OCI-LY3 (cell line): ENCODE data around the gene KCNH5.

Experiments
- H2AFZ ChIP-seq: fragments of 200-600, 300-600 bp; shearing (Covaris generic); 2 replicates; pipeline ENCODE4 v1.6.0; 2014; ENCODE audit warnings: antibody characterized with exemption, low read depth, low read length
- H3K27ac ChIP-seq: fragments of 200-600, 300-600 bp; sonication (generic); 2 replicates; pipeline ENCODE4 v1.5.1; 2014; ENCODE audit warnings: mild to moderate bottlenecking, low read length, moderate library complexity, mixed read lengths
- H3K27me3 ChIP-seq: fragments of 200-600, 300-600 bp; sonication (generic); 2 replicates; pipeline ENCODE4 v1.6.1; 2014; ENCODE audit warnings: low read depth, low read length, mixed read lengths
- H3K36me3 ChIP-seq: fragments of 200-600, 300-600 bp; sonication (generic); replicated peaks from 2 replicates; pipeline ENCODE3; 2014; ENCODE audit warnings: low read depth, low read length, mixed read lengths
- H3K4me1 ChIP-seq: fragments of 300-600, 200-600 bp; sonication (generic); 2 replicates; pipeline ENCODE4 v1.6.1; 2014; ENCODE audit warnings: low read length, mixed read lengths
- H3K4me2 ChIP-seq: fragments of 200-600, 300-600 bp; sonication (generic); 2 replicates; pipeline ENCODE4 v1.6.1; 2014; ENCODE audit warnings: low read length, mixed read lengths
- H3K4me3 ChIP-seq: fragments of 300-600, 200-600 bp; sonication (generic); 2 replicates; pipeline ENCODE4 v1.5.1; 2014; ENCODE audit warnings: antibody characterized with exemption, mild to moderate bottlenecking, low read length, moderate library complexity
- H3K79me2 ChIP-seq: fragments of 300-600, 200-600 bp; shearing (Covaris generic); 2 replicates; pipeline ENCODE4 v1.6.1; 2014; ENCODE audit warnings: mild to moderate bottlenecking, low read length, mixed read lengths
- H3K9ac ChIP-seq: fragments of 300-600, 200-600 bp; shearing (Covaris generic); 2 replicates; pipeline ENCODE4 v1.6.0; 2014; ENCODE audit warnings: mild to moderate bottlenecking, low read length, moderate library complexity
- H3K9me3 ChIP-seq: fragments of 200-600, 300-600 bp; shearing (Covaris generic); 2 replicates; pipeline ENCODE4 v1.6.1; 2014; ENCODE audit warnings: low read length, mixed read lengths; ENCODE audit not compliant: insufficient read depth
- H4K20me1 ChIP-seq: fragments of 200-600, 300-600 bp; sonication (generic); 2 replicates; pipeline ENCODE4 v1.6.1; 2016; ENCODE audit warnings: low read length, mixed read lengths; ENCODE audit not compliant: insufficient read depth
- CTCF ChIP-seq: fragments of 200-600, 300-600 bp; sonication (generic); IDR thresholded peaks from 2 replicates; pipeline ENCODE4 v1.5.1; 2014; ENCODE audit warnings: antibody characterized with exemption, low read length, low read depth
- EZH2phosphoT487 ChIP-seq: fragments of 200-600 bp; shearing (Covaris generic); IDR thresholded peaks from 2 replicates; pipeline ENCODE4 v1.6.1; 2018; ENCODE audit warnings: antibody characterized with exemption, mixed run types, low read depth

KCNH5 gene

GRCh38 chr14:63050694-63051093 lies 5.4 kb upstream of the KCNH5 start:
- Histone ChIP-seq H3K4me1 (peaks cover 40% of the 10 kb centered on the region), H3K36me3 (no peaks in the 10 kb centered on the region), H3K4me3 (no peak overlapping the region), H3K27me3 (no peaks in the 10 kb centered on the region), H4K20me1 (no peaks in the 10 kb centered on the region), H3K27ac (no peak overlapping the region), H2AFZ (no peak overlapping the region), H3K9ac (no peak overlapping the region), H3K79me2 (no peaks in the 10 kb centered on the region), H3K4me2 (no peak overlapping the region), H3K9me3 (0 out of 2 replicates have a peak, but pooled peaks cover 4% of the 10 kb centered on the region)
- TF ChIP-seq EZH2phosphoT487: no peak
- TF ChIP-seq CTCF: no peak

- Histone ChIP-seq H4K20me1 (no peaks in the 10 kb centered on the region), H2AFZ (no peak overlapping the region), H3K4me3 (peak overlapping the region; percentile 65), H3K4me1 (peaks cover 75% of the 10 kb centered on the region), H3K79me2 (no peaks in the 10 kb centered on the region), H3K4me2 (peak overlapping the region; percentile 74), H3K27ac (peak overlapping the region; percentile 97), H3K9ac (peak overlapping the region; percentile 77), H3K9me3 (0 out of 2 replicates have a peak, but pooled peaks cover 5% of the 10 kb centered on the region), H3K27me3 (no peaks in the 10 kb centered on the region), H3K36me3 (peaks cover 6% of the 10 kb centered on the region)
- TF ChIP-seq CTCF (no peak), EZH2phosphoT487 (no peak)
Measured at GRCh38 chr14:63046339-63047268, 1.3 kb upstream of the KCNH5 start.

GRCh38 chr14:63045612-63046320 lies 508 bp upstream of the KCNH5 start:
- Histone ChIP-seq H3K36me3 (peaks cover 6% of the 10 kb centered on the region), H3K4me2 (peak overlapping the region; percentile 55), H3K27me3 (no peaks in the 10 kb centered on the region)

More at GRCh38 chr14:63045612-63046320, 508 bp upstream of the KCNH5 start:
- Histone ChIP-seq H3K4me3 (peak overlapping the region; percentile 39), H4K20me1 (no peaks in the 10 kb centered on the region), H3K4me1 (peaks cover 79% of the 10 kb centered on the region), H3K9me3 (0 out of 2 replicates have a peak, but pooled peaks cover 5% of the 10 kb centered on the region), H3K27ac (peak overlapping the region; percentile 97), H3K9ac (peak overlapping the region; percentile 59; the same call in 1 of the 2 replicates), H3K79me2 (no peaks in the 10 kb centered on the region), H2AFZ (no peak overlapping the region)
- TF ChIP-seq EZH2phosphoT487: no peak
- no peak for TF ChIP-seq CTCF
